HUDEP-2 (cell line): ENCODE results near the gene SMC1A.

Experiments used
- DNase-seq, 76 experiments: peaks; one replicate each; lab custom pipeline; 2025; ENCODE audit not compliant: unreplicated experiment in 76 of 76; lab: John Stamatoyannopoulos, UW

The SMC1A gene

DNA sequence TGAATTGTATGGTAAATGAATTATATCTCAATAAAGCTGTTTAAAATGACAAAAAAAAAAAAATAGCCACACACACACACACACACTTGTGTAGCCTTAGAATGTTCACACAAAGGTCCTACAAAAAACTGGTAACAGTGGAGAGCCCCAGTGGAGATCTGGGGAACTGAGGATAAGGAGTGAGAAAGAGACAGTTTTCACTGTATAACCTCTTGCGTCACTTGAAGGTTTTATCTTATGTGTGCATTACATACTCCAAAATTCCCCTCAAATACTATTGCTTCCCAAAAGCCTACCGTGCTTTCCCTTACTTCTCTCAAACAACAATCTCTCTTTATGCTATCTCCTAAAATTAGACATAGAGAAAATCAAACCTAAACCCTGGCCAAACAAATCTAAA is 67.8 kb downstream of the SMC1A start:
- no peak for DNase-seq

DNA sequence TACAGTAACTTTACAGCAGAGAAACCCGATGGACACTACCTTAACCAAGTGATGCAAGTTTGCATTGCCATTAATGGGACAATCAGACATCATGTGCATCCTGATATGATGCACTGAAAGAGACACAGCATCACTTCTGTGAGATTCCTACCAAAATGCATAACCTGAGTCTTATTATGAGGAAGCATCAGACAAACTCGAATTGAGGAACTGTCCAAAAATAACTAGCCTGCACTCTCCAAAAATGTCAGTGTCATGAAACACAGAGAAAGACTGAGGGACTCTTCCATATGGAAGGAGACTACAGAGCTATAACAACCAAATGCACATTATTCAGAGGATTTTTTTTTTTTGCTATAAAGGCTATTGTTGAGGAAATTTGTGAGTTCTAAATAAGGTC is 74.5 kb downstream of the SMC1A start:
- DNase-seq = no peak

DNA sequence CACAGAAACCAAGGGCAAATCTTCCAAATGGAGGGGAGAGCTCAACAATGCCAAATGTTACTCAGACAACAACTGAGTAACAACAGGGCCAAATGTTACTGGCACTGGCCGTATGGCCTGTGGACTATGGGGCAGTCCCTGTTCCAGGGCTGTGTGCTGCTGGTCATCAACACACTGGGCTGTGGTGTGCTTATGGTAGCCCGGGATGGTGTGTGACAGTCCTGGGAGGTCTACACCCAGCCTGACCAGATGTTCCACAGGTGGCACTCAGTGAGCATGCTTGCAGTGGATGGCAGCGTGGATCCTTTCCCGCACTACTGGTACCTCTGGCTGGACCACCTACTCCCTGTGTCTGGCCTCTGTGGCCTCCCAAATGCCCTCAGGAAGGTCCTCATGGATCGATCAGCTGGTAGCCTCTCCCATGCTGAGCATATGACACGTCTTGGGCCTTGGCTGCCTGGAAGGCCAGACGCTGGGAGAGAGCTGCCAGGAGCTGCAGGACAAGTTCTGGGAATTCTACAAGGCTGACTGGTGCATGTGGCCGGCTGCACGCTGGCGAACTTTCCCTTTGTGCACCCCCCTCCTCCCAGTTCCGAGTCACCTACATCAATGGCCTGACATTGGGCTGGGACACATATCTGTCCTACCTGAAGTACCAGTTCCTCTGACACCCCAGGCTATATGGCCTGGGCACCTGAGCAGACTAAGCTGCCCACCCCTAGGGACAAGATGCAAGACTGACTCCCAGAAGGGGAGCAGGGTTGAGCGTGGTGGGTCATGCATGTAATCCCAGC is 81.4 kb downstream of the SMC1A start:
- DNase-seq = no peak

DNA sequence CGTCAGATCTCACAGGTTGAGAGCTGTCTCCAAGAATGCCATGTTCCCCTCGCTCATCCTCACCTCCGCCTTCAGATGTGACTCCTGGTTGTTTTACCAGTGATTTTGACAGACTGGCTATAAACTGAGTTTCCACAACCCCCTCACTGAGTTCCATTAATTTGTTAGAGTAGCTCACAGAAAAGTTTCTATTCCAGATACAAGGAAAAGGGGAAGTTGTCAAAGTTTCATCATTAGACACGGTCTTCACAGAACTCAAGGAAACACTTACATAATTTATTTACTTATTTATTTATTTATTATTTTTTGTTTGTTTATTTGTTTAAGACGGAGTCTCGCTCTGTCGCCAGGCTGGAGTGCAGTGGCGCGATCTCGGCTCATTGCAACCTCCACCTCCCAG is 85.4 kb downstream of the SMC1A start:
- no peak for DNase-seq

DNA sequence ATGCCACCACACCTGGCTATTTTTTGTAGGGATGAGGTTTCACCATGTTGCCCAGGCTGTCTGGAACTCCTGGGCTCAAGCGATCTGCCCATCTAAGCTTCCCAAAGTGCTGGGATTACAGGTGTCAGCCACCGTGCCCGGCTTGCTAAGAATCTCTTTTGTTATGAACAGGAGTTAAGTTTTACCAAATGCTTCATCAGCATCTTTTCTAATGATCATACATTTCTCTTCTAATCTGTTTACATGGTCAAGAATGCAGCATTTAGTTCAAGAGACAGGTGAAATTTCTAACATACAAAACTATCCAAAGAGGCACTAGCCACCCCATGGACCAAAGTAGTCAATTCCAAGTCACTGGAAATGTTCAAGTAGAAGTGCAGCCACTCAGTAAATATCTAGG is 88.6 kb downstream of the SMC1A start:
- no peak for DNase-seq

DNA sequence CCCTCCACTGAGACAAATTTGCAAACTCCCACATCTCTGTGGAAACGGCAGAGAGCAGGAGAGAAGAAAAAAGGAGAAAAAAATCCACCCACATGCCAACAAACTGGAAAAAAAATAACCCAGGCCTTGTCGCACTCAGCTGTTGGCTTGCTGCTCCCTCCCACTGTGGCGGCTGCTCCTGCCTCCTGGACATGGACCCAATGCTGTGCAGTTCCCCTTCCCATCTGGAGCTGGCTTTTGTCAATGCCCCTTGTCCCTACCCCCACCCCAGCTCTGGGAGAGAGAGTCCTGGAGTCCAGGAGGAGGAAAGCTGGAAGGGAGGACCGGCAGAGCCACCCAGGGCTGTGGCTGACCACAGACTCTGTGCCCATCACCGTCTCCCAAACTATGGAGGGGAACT is 90.2 kb downstream of the SMC1A start:
- DNase-seq = no peak

DNA sequence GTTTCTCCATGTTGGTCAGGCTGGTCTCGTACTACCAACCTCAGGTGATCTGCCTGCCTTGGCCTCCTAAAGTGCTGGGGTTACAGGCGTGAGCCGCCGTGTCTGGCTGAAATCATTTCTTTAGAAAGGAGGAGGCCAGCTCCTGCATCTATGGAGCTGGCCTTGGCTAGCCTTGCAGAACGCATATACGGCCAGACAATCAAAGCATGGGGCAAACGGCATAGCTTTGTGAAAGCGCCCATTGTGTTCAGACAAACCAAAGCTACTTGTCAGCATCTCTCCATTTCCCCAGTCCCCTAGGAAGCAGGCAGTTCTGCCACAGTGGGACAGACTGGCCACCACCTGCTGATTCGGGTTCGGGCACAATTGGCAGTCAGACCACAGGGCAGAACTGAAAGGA is 92.1 kb downstream of the SMC1A start:
- no peak for DNase-seq

DNA sequence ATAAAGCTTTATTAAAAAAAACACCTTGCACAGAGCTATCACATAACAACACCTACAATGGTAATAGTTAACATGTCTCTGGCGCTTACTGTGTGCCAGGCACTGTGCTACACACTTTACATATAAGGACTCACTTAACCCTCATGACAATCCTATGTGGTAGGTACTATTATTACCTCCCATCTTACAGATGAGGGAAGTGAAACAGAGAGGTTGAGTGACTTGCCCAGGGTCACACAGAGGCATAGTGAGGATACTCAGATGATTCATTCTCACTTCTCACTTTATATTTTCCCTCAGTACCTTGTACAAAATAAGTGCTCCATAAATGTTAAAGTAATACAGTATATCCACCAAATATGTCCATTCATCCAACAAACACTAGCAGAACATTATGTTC is 97.7 kb downstream of the SMC1A start:
- no peak for DNase-seq
